ENCODE data around the gene PSME4. TPM values are rescaled to one million over a fixed set of nuclear protein-coding genes. Genes with fewer than 3 reads are reported as not detected.
"Not testable (repeated sequence)": the region's sequence is repeated elsewhere in the genome, so short reads cannot be mapped to it uniquely, and the experiment has no call there.

The PSME4 gene
- total RNA-seq, 1 donor from 2014 or later: 43.9 TPM

DNA sequence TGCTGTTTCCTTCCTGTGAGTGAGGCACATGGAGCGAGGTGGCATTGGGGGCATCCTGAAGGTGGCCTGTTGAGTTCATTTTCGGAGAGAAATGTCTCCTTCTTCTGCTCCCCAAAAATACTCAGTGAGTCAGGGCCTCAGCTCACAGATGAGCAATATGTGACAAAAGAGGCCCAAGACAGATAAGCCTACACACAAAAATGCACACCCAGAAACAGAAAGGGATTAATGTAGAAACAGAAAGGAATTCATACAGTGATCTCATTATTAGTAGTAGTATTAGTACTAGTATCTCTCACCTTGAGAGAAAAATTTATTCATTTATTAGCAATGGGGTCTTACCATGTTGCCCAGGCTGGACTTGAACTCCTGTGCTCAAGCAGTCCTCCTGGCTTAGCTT lies 116.1 kb downstream of the PSME4 start:
- TF ChIP-seq, protein P1, sequence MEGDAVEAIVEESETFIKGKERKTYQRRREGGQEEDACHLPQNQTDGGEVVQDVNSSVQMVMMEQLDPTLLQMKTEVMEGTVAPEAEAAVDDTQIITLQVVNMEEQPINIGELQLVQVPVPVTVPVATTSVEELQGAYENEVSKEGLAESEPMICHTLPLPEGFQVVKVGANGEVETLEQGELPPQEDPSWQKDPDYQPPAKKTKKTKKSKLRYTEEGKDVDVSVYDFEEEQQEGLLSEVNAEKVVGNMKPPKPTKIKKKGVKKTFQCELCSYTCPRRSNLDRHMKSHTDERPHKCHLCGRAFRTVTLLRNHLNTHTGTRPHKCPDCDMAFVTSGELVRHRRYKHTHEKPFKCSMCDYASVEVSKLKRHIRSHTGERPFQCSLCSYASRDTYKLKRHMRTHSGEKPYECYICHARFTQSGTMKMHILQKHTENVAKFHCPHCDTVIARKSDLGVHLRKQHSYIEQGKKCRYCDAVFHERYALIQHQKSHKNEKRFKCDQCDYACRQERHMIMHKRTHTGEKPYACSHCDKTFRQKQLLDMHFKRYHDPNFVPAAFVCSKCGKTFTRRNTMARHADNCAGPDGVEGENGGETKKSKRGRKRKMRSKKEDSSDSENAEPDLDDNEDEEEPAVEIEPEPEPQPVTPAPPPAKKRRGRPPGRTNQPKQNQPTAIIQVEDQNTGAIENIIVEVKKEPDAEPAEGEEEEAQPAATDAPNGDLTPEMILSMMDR (IDR thresholded peaks at IDR 0.05): no peak
- DNase-seq (ENCODE audit: extremely low spot score, unreplicated experiment): no peak
- H3K27ac Mint-ChIP-seq (ENCODE audit: unreplicated experiment): no peak overlapping the region
- H3K4me3 Mint-ChIP-seq (ENCODE audit: unreplicated experiment): no peak overlapping the region
- no peaks in the 10 kb centered on the region for H3K9me3 Mint-ChIP-seq (ENCODE audit: unreplicated experiment)
- no peaks in the 10 kb centered on the region for H3K4me1 Mint-ChIP-seq (ENCODE audit: unreplicated experiment)
- no peaks in the 10 kb centered on the region for H3K27me3 Mint-ChIP-seq (ENCODE audit: unreplicated experiment)
- H3K36me3 Mint-ChIP-seq (ENCODE audit: unreplicated experiment): peaks cover 11% of the 10 kb centered on the region

DNA sequence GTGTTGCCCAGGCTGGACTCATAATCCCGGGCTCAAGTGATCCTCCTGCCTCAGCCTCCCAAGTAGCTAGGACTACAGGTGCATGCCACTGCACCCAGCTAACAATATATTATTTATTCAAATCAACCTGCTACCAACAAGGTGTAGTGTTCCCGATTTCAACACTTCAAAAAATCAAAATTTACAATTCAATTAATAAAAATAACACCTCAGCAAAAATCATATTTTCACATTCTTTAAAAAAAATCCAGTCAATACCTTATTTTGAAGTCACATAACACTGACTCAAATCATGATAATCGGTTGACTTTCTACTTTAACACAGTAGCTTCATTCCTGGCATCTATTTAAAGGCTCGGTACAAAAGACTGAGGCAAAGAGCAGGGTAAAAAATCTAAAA lies 118.3 kb downstream of the PSME4 start:
- H3K27ac Mint-ChIP-seq (ENCODE audit: unreplicated experiment): no peak overlapping the region

DNA sequence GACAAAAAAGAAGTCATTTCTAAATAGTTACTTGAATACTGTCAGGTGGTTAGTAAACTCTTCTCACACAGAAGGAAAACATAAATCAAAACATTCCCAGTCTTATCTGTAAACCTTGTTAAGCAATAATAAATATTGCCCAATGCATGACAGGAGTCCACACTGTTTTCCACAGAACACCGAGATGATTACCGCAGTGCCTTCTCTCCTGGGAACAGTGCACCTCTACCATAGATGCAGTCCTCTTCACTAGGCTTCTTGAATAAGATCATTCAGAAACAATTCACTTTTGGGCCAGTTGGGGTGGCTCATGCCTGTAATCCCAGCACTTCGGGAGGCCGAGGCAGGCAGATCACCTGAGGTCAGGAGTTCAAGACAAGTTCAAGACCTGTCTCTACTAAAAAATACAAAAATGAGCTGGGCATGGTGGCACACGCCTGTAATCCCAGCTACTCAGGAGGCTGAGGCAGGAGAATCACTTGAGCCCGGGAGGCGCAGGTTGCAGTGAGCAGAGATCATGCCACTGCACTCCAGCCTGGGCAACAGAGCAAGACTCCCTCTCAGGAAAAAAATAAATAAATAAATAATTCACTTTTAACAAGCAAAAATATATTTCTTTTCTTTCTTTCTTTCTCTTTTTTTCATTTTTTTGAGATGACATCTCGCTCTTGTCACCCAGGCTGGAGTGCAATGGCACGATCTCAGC lies 119.6 kb downstream of the PSME4 start:
- peaks cover 13% of the 10 kb centered on the region for H3K36me3 Mint-ChIP-seq (ENCODE audit: unreplicated experiment)
- H3K4me1 Mint-ChIP-seq (ENCODE audit: unreplicated experiment); H3K27ac Mint-ChIP-seq (ENCODE audit: unreplicated experiment); H3K27me3 Mint-ChIP-seq (ENCODE audit: unreplicated experiment); DNase-seq (ENCODE audit: extremely low spot score, unreplicated experiment); H3K9me3 Mint-ChIP-seq (ENCODE audit: unreplicated experiment); H3K4me3 Mint-ChIP-seq (ENCODE audit: unreplicated experiment): not testable (repeated sequence)

More for the DNA sequence above, 118.3 kb downstream of the PSME4 start:
- Mint-ChIP-seq H3K36me3 (ENCODE audit: unreplicated experiment) (peaks cover 13% of the 10 kb centered on the region), H3K4me3 (ENCODE audit: unreplicated experiment) (no peak overlapping the region), H3K27me3 (ENCODE audit: unreplicated experiment) (no peaks in the 10 kb centered on the region), H3K4me1 (ENCODE audit: unreplicated experiment) (no peaks in the 10 kb centered on the region), H3K9me3 (ENCODE audit: unreplicated experiment) (no peaks in the 10 kb centered on the region)
- no peak for DNase-seq (ENCODE audit: extremely low spot score, unreplicated experiment)
- TF ChIP-seq, protein P1 (IDR thresholded peaks at IDR 0.05): no peak

DNA sequence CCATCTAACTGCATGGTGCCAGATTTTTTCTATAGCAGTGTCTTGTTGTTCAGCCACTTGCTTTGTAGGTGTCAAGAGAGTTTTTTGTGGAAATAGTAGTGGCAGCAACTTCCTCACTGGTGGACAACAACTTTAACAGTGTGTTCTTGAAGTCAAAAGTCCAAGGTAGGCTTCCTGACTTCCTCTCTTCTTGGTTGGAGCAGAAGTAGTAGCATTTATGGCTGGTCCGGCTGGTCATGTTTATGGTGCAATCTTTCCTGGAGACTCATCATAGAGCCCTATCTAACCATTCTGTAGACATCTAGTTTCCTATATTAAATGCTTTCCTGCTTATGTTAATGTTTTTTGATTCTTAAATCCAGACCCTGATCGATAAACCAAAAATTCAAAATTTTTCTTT lies 122.7 kb downstream of the PSME4 start:
- TF ChIP-seq, protein P1 (IDR thresholded peaks at IDR 0.05): no peak
- no peaks in the 10 kb centered on the region for H3K27me3 Mint-ChIP-seq (ENCODE audit: unreplicated experiment)
- no peak overlapping the region for H3K4me3 Mint-ChIP-seq (ENCODE audit: unreplicated experiment)
- DNase-seq (ENCODE audit: extremely low spot score, unreplicated experiment): no peak
- H3K36me3 Mint-ChIP-seq (ENCODE audit: unreplicated experiment): peaks cover 6% of the 10 kb centered on the region
- no peaks in the 10 kb centered on the region for H3K9me3 Mint-ChIP-seq (ENCODE audit: unreplicated experiment)
- H3K27ac Mint-ChIP-seq (ENCODE audit: unreplicated experiment): no peak overlapping the region
- H3K4me1 Mint-ChIP-seq (ENCODE audit: unreplicated experiment): no peaks in the 10 kb centered on the region

DNA sequence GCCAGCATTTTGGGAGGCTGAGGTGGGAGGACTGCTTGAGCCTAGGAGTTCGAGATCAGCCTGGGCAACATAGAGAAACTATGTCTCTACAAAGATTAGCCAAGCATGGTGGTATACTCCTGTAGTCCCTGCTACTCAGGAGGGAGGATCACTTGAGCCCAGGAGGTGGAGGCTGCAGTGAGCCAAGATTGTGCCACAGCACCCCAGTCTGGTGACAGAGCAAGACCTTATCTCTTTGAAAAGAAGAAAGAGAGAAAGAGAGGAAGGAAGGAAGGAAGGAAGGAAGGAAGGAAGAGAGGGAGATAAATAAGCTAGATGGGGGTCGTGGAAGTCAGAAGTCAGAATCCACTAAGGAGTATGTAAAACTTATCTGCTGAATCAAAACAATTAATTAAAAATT lies 127.2 kb downstream of the PSME4 start:
- H3K27ac Mint-ChIP-seq (ENCODE audit: unreplicated experiment): no peak overlapping the region
- H3K36me3 Mint-ChIP-seq (ENCODE audit: unreplicated experiment): peaks cover 5% of the 10 kb centered on the region
- H3K4me1 Mint-ChIP-seq (ENCODE audit: unreplicated experiment): no peaks in the 10 kb centered on the region
- no peak overlapping the region for H3K4me3 Mint-ChIP-seq (ENCODE audit: unreplicated experiment)
- no peaks in the 10 kb centered on the region for H3K9me3 Mint-ChIP-seq (ENCODE audit: unreplicated experiment)
- no peak for DNase-seq (ENCODE audit: extremely low spot score, unreplicated experiment)
- H3K27me3 Mint-ChIP-seq (ENCODE audit: unreplicated experiment): no peaks in the 10 kb centered on the region
- TF ChIP-seq, protein P1 (IDR thresholded peaks at IDR 0.05): no peak
